Effector memory CD4-positive, alpha-beta T cell (primary cell): Measurements from ENCODE around the gene ZNF841.
"Not testable (repeated sequence)": the region's sequence is repeated elsewhere in the genome, so short reads cannot be mapped to it uniquely, and the experiment has no call there.

Experiments used
- DNase-seq, 3 donors: peaks; one replicate each; pipeline ENCODE4 v3.0.0-alpha.2; 2020
- H3K27ac ChIP-seq: 2 replicates; pipeline ENCODE4 v1.7.0; 2013; ENCODE audit warnings: mild to moderate bottlenecking, low read length, moderate library complexity; ENCODE audit not compliant: insufficient read depth, poor library complexity, severe bottlenecking
- H3K27me3 ChIP-seq: replicated peaks from 2 replicates; pipeline ENCODE4 v1.7.0; 2013; ENCODE audit warnings: mild to moderate bottlenecking, low read length; ENCODE audit not compliant: insufficient read depth, control insufficient read depth, poor library complexity, severe bottlenecking
- H3K36me3 ChIP-seq: 2 replicates; pipeline ENCODE4 v1.7.0; 2013; ENCODE audit warnings: mild to moderate bottlenecking, low read length, moderate library complexity; ENCODE audit not compliant: control insufficient read depth, insufficient read depth
- H3K4me1 ChIP-seq: 2 replicates; pipeline ENCODE4 v1.7.0; 2013; ENCODE audit warnings: low read length, mild to moderate bottlenecking; ENCODE audit not compliant: control insufficient read depth, insufficient read depth, poor library complexity, severe bottlenecking
- H3K4me3 ChIP-seq: 2 replicates; pipeline ENCODE4 v1.7.0; 2013; ENCODE audit warnings: low read length, low read depth, mild to moderate bottlenecking; ENCODE audit not compliant: insufficient read depth, poor library complexity, severe bottlenecking
- H3K9me3 ChIP-seq: 2 replicates; pipeline ENCODE4 v1.7.0; 2013; ENCODE audit warnings: mild to moderate bottlenecking, low read length, moderate library complexity; ENCODE audit not compliant: control insufficient read depth

ZNF841 gene

GRCh38 chr19:52114691-52115090, 19.1 kb upstream of the ZNF841 start:
- Histone ChIP-seq H3K4me1 (no peaks in the 10 kb centered on the region), H3K27ac (no peak overlapping the region), H3K4me3 (no peak overlapping the region), H3K36me3 (peaks cover 43% of the 10 kb centered on the region), H3K27me3 (no peaks in the 10 kb centered on the region), H3K9me3 (peaks cover 83% of the 10 kb centered on the region)
- DNase-seq, result no peak

GRCh38 chr19:52112624-52113023, 17.1 kb upstream of the ZNF841 start:
- Histone ChIP-seq H3K36me3 (peaks cover 24% of the 10 kb centered on the region), H3K27me3 (no peaks in the 10 kb centered on the region), H3K27ac (no peak overlapping the region), H3K4me3 (no peak overlapping the region), H3K4me1 (no peaks in the 10 kb centered on the region), H3K9me3 (peaks cover 73% of the 10 kb centered on the region)
- DNase-seq, result no peak

GRCh38 chr19:52110780-52111179, 15.2 kb upstream of the ZNF841 start:
- H3K27ac ChIP-seq, result no peak overlapping the region
- H3K27me3 ChIP-seq, result no peaks in the 10 kb centered on the region
- no peak for DNase-seq
- no peaks in the 10 kb centered on the region for H3K4me1 ChIP-seq
- peaks cover 7% of the 10 kb centered on the region for H3K36me3 ChIP-seq
- H3K4me3 ChIP-seq, result no peak overlapping the region
- peaks cover 62% of the 10 kb centered on the region for H3K9me3 ChIP-seq

- Histone ChIP-seq H3K4me3 (no peak overlapping the region), H3K36me3 (no peaks in the 10 kb centered on the region), H3K4me1 (no peaks in the 10 kb centered on the region), H3K9me3 (peaks cover 11% of the 10 kb centered on the region), H3K27me3 (no peaks in the 10 kb centered on the region), H3K27ac (no peak overlapping the region)
- DNase-seq, result no peak
Observed at GRCh38 chr19:52102782-52103181, 7.2 kb upstream of the ZNF841 start.

GRCh38 chr19:52101866-52102562, 6.4 kb upstream of the ZNF841 start:
- Histone ChIP-seq H3K36me3 (no peaks in the 10 kb centered on the region), H3K4me1 (no peaks in the 10 kb centered on the region), H3K27me3 (no peaks in the 10 kb centered on the region), H3K9me3 (peaks cover 10% of the 10 kb centered on the region), H3K27ac (no peak overlapping the region), H3K4me3 (no peak overlapping the region)
- no peak for DNase-seq

- DNase-seq, result no peak
- Histone ChIP-seq H3K36me3 (no peaks in the 10 kb centered on the region), H3K4me1 (peaks cover 6% of the 10 kb centered on the region), H3K27me3 (no peaks in the 10 kb centered on the region), H3K9me3 (peaks cover 11% of the 10 kb centered on the region), H3K27ac (no peak overlapping the region), H3K4me3 (no peak overlapping the region)
Observed at GRCh38 chr19:52099497-52100138, 4.1 kb upstream of the ZNF841 start.

- peaks cover 11% of the 10 kb centered on the region for H3K9me3 ChIP-seq
- not testable (repeated sequence) for DNase-seq, H3K27me3 ChIP-seq, H3K4me3 ChIP-seq, H3K27ac ChIP-seq
- peaks cover 12% of the 10 kb centered on the region for H3K36me3 ChIP-seq
- H3K4me1 ChIP-seq, result peaks cover 15% of the 10 kb centered on the region
Observed at GRCh38 chr19:52096416-52096815, 851 bp upstream of the ZNF841 start.

- Histone ChIP-seq H3K27ac (no peak overlapping the region), H3K4me1 (peaks cover 15% of the 10 kb centered on the region), H3K4me3 (peak overlapping the region; percentile 88), H3K27me3 (no peaks in the 10 kb centered on the region), H3K36me3 (peaks cover 28% of the 10 kb centered on the region), H3K9me3 (peaks cover 11% of the 10 kb centered on the region)
- DNase-seq, result no peak
Observed at GRCh38 chr19:52094526-52095130, 937 bp downstream of the ZNF841 start.

GRCh38 chr19:52086481-52086880, 9.1 kb downstream of the ZNF841 start:
- Histone ChIP-seq H3K4me1 (no peaks in the 10 kb centered on the region), H3K4me3 (no peak overlapping the region), H3K27me3 (no peaks in the 10 kb centered on the region), H3K36me3 (peaks cover 78% of the 10 kb centered on the region), H3K9me3 (no peaks in the 10 kb centered on the region), H3K27ac (no peak overlapping the region)
- DNase-seq, result no peak

GRCh38 chr19:52070496-52070895, 25.1 kb downstream of the ZNF841 start:
- Histone ChIP-seq H3K4me1 (no peaks in the 10 kb centered on the region), H3K4me3 (no peak overlapping the region), H3K36me3 (peaks cover 85% of the 10 kb centered on the region), H3K27ac (no peak overlapping the region), H3K27me3 (no peaks in the 10 kb centered on the region), H3K9me3 (peaks cover 66% of the 10 kb centered on the region)
- no peak for DNase-seq
